Measurements from ENCODE around the gene DYSF.

The DYSF gene

DNA sequence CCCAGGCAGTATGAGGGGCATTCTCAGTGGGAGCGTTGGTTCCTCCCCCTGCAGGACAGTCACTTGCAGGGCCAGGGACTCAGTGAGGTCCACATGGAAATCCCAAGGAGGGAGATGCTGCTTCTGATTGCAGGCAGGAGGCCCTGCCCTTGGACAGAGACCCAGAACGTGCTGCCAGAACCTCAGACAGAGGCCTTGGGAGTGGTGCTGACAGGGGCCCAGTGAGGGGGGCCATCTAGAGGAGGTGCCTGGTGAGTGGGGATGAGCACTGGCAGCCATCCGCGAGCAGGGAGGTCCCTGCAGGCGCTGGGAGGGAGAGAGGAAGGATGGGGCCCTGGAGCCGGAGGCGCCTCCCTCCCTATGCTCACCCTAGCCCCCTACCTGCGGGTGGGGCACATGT lies 133.1 kb downstream of the DYSF start:
- Histone ChIP-seq H3K4me3 (ENCODE audit: control insufficient read depth in 1 of 7, extremely low read depth in 1 of 7, insufficient read depth in 4 of 7, low read depth in 2 of 7, low read length in 6 of 7) (no peak overlapping the region), H3K27me3 (replicated peaks in 2 of 5; ENCODE audit: control insufficient read depth in 4 of 5, insufficient read depth in 5 of 5, low read length in 4 of 5) (peaks cover 0 to 4% (median 0%) of the 10 kb centered on the region in 5 experiments), H3K27ac (ENCODE audit: insufficient read depth in 1 of 2, low read depth in 1 of 2, low read length in 2 of 2, poor library complexity in 1 of 2, severe bottlenecking in 2 of 2) (no peak overlapping the region), H3K36me3 (ENCODE audit: control insufficient read depth in 4 of 4, insufficient read depth in 4 of 4, low read length in 3 of 4) (no peaks in the 10 kb centered on the region), H3K9me3 (ENCODE audit: control extremely low read depth in 1 of 5, control insufficient read depth in 4 of 5, insufficient read depth in 2 of 5, low read depth in 1 of 5, low read length in 4 of 5) (no peaks in the 10 kb centered on the region), H3K4me1 (ENCODE audit: control extremely low read depth in 1 of 4, control insufficient read depth in 4 of 4, insufficient read depth in 4 of 4, low read length in 3 of 4) (no peaks in the 10 kb centered on the region)
- 94% methylated on average over 2 of the region's 8 CpGs for WGBS (ENCODE audit: insufficient coverage)
- ChIA-PET POLR2A (no interaction called here), CTCF (no interaction called here)
- DNase-seq: no peak

DNA sequence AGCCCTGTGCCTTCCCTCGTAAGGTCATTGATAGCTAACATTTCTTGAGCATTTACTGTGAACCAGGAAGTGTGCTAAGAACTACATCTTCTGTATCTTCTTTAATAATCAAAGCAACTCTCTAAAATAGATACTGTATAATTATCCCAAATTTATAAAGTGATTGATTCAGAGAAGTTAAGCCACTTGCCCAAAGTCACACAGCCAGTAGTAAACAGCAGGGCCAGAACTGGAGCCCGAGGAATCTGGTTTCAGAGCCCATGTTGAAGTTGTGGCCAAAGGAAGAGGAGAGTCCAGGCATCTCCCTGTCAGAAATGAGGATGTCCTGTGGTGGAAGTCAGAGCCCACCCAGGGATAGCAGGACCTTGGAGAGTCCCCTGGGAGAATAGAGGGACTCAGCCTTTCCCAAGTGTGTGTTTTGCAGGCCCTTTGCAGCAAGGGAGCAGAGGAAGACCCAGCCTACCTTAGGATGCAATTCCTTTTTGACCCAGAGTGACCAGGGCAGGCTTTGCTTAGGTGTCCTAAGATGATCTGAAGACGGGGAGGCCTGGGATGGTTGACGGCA lies 134.2 kb downstream of the DYSF start:
- no peak for DNase-seq
- Histone ChIP-seq H3K27me3 (replicated peaks in 2 of 5; ENCODE audit: control insufficient read depth in 4 of 5, insufficient read depth in 5 of 5, low read length in 4 of 5) (peaks cover 0 to 6% (median 0%) of the 10 kb centered on the region in 5 experiments), H3K36me3 (ENCODE audit: control insufficient read depth in 4 of 4, insufficient read depth in 4 of 4, low read length in 3 of 4) (no peaks in the 10 kb centered on the region), H3K4me3 (ENCODE audit: control insufficient read depth in 1 of 7, extremely low read depth in 1 of 7, insufficient read depth in 4 of 7, low read depth in 2 of 7, low read length in 6 of 7) (no peak overlapping the region), H3K9me3 (ENCODE audit: control extremely low read depth in 1 of 5, control insufficient read depth in 4 of 5, insufficient read depth in 2 of 5, low read depth in 1 of 5, low read length in 4 of 5) (no peaks in the 10 kb centered on the region), H3K4me1 (ENCODE audit: control extremely low read depth in 1 of 4, control insufficient read depth in 4 of 4, insufficient read depth in 4 of 4, low read length in 3 of 4) (no peaks in the 10 kb centered on the region), H3K27ac (ENCODE audit: insufficient read depth in 1 of 2, low read depth in 1 of 2, low read length in 2 of 2, poor library complexity in 1 of 2, severe bottlenecking in 2 of 2) (no peak overlapping the region)
- POLR2A ChIA-PET: no interaction called here
- CTCF ChIA-PET: no interaction called here
- whole genome bisulfite sequencing (ENCODE audit: insufficient coverage): 95% methylated on average over 3 of the region's 4 CpGs

DNA sequence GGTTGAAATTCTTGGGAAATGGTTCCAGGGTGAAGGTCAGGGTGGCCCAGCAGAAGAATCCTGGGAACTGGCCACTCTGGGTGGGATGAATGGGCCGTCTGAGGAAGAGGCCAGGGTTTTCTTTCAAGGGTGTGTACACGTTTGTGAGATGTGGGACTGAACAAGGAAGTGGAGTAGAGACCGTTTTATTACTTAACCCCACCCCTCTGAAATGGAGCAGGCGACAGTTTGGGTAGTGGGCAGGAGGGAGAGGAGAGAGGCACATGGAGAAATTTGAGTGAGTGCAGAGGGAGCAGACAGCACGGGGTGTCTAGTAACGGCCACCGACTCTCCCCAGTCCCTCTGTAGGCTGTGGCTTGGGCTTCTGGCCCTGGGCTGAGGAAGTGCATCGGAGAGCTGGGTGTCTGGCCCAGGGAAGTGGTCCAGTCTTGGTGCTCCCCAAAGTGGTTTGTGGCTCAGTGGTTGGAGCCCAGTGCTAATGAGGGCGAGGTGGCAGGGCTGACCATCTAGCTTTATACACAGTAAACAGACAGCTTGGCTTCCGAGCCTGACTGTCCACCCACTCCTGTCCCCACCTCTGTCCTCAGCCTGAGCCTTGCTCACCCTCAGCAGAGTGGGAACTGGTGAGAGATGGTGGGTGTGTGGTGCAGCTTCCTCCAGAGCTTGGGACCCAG lies 135.3 kb downstream of the DYSF start:
- 67% methylated on average over 3 of the region's 10 CpGs for WGBS (ENCODE audit: insufficient coverage)
- POLR2A ChIA-PET: no interaction called here
- DNase-seq: no peak

DNA sequence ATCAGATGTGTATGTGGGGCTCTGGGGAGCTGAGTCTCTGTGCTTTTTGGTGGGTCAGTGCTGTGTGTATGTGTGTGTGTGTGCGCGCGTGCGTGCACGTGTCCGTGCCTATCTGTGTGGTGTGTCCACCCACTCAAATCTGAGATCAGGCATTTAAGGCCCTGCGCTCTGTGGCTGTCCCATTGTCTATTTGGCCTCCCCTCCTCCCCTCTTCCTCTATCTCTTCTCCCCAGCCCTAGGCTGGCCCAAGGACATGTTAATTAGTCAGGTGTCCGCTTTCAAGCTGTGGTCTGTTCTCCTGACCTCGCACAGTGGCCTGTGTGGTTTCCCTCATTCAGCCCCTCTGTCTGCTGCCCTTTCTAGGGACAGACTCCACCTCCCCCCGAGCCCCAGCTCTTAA lies 136.4 kb downstream of the DYSF start:
- ChIA-PET CTCF (no interaction called here), POLR2A (no interaction called here)
- no peak overlapping the region for H3K27ac ChIP-seq (ENCODE audit: insufficient read depth in 1 of 2, low read depth in 1 of 2, low read length in 2 of 2, poor library complexity in 1 of 2, severe bottlenecking in 2 of 2)
- H3K4me1 ChIP-seq (ENCODE audit: control extremely low read depth in 1 of 4, control insufficient read depth in 4 of 4, insufficient read depth in 4 of 4, low read length in 3 of 4): no peaks in the 10 kb centered on the region
- peaks cover 0 to 6% (median 0%) of the 10 kb centered on the region in 5 experiments for H3K27me3 ChIP-seq (replicated peaks in 2 of 5; ENCODE audit: control insufficient read depth in 4 of 5, insufficient read depth in 5 of 5, low read length in 4 of 5)
- H3K4me3 ChIP-seq (ENCODE audit: control insufficient read depth in 1 of 7, extremely low read depth in 1 of 7, insufficient read depth in 4 of 7, low read depth in 2 of 7, low read length in 6 of 7): no peak overlapping the region
- WGBS (ENCODE audit: insufficient coverage): 96% methylated on average over 3 of the region's 10 CpGs
- no peaks in the 10 kb centered on the region for H3K9me3 ChIP-seq (ENCODE audit: control extremely low read depth in 1 of 5, control insufficient read depth in 4 of 5, insufficient read depth in 2 of 5, low read depth in 1 of 5, low read length in 4 of 5)
- no peaks in the 10 kb centered on the region for H3K36me3 ChIP-seq (ENCODE audit: control insufficient read depth in 4 of 4, insufficient read depth in 4 of 4, low read length in 3 of 4)
- DNase-seq: no peak

More for the DNA sequence above, 135.3 kb downstream of the DYSF start:
- Histone ChIP-seq H3K4me3 (ENCODE audit: control insufficient read depth in 1 of 7, extremely low read depth in 1 of 7, insufficient read depth in 4 of 7, low read depth in 2 of 7, low read length in 6 of 7) (no peak overlapping the region), H3K4me1 (ENCODE audit: control extremely low read depth in 1 of 4, control insufficient read depth in 4 of 4, insufficient read depth in 4 of 4, low read length in 3 of 4) (no peaks in the 10 kb centered on the region), H3K27ac (ENCODE audit: insufficient read depth in 1 of 2, low read depth in 1 of 2, low read length in 2 of 2, poor library complexity in 1 of 2, severe bottlenecking in 2 of 2) (no peak overlapping the region), H3K9me3 (ENCODE audit: control extremely low read depth in 1 of 5, control insufficient read depth in 4 of 5, insufficient read depth in 2 of 5, low read depth in 1 of 5, low read length in 4 of 5) (no peaks in the 10 kb centered on the region), H3K36me3 (ENCODE audit: control insufficient read depth in 4 of 4, insufficient read depth in 4 of 4, low read length in 3 of 4) (no peaks in the 10 kb centered on the region), H3K27me3 (replicated peaks in 2 of 5; ENCODE audit: control insufficient read depth in 4 of 5, insufficient read depth in 5 of 5, low read length in 4 of 5) (peaks cover 0 to 6% (median 0%) of the 10 kb centered on the region in 5 experiments)
- CTCF ChIA-PET: no interaction called here

DNA sequence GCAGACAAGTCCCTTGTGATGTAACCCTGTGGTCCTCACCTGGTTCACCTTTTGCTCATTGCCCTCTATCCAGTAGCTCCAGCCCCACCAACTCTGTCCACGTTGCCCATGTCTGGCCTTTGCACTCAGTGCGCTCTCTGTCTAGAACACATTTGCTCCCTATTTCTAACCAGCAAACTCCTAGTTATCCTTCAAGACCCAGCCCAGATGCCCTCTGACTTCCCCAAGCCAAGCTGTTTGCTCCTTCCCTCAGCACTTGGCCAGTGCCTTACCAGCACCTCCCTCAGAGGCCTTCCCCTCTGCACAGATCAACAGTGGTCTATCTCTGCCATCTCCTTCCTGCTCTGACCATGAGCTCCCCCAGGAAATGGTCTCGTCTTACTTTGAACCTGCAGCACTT lies 137.7 kb downstream of the DYSF start:
- WGBS (ENCODE audit: insufficient coverage): 88% methylated on average over 3 of the region's 3 CpGs
- Histone ChIP-seq H3K36me3 (ENCODE audit: control insufficient read depth in 4 of 4, insufficient read depth in 4 of 4, low read length in 3 of 4) (no peaks in the 10 kb centered on the region), H3K27ac (ENCODE audit: insufficient read depth in 1 of 2, low read depth in 1 of 2, low read length in 2 of 2, poor library complexity in 1 of 2, severe bottlenecking in 2 of 2) (no peak overlapping the region), H3K4me3 (ENCODE audit: control insufficient read depth in 1 of 7, extremely low read depth in 1 of 7, insufficient read depth in 4 of 7, low read depth in 2 of 7, low read length in 6 of 7) (no peak overlapping the region), H3K27me3 (replicated peaks in 2 of 5; ENCODE audit: control insufficient read depth in 4 of 5, insufficient read depth in 5 of 5, low read length in 4 of 5) (peaks cover 0 to 6% (median 0%) of the 10 kb centered on the region in 5 experiments), H3K4me1 (ENCODE audit: control extremely low read depth in 1 of 4, control insufficient read depth in 4 of 4, insufficient read depth in 4 of 4, low read length in 3 of 4) (no peaks in the 10 kb centered on the region), H3K9me3 (ENCODE audit: control extremely low read depth in 1 of 5, control insufficient read depth in 4 of 5, insufficient read depth in 2 of 5, low read depth in 1 of 5, low read length in 4 of 5) (no peaks in the 10 kb centered on the region)
- POLR2A ChIA-PET: no interaction called here
- no peak for DNase-seq
- CTCF ChIA-PET: no interaction called here

GRCh38 chr2:71592181-71592711 lies 138.9 kb downstream of the DYSF start:
- ChIA-PET POLR2A (no interaction called here), CTCF (no interaction called here)
- peaks cover 0 to 6% (median 0%) of the 10 kb centered on the region in 5 experiments for H3K27me3 ChIP-seq (replicated peaks in 2 of 5; ENCODE audit: control insufficient read depth in 4 of 5, insufficient read depth in 5 of 5, low read length in 4 of 5)
- H3K27ac ChIP-seq (ENCODE audit: insufficient read depth in 1 of 2, low read depth in 1 of 2, low read length in 2 of 2, poor library complexity in 1 of 2, severe bottlenecking in 2 of 2): no peak overlapping the region
- WGBS (ENCODE audit: insufficient coverage): 87% methylated on average over 11 of the region's 12 CpGs
- H3K9me3 ChIP-seq (ENCODE audit: control extremely low read depth in 1 of 5, control insufficient read depth in 4 of 5, insufficient read depth in 2 of 5, low read depth in 1 of 5, low read length in 4 of 5): no peaks in the 10 kb centered on the region
- H3K4me3 ChIP-seq (ENCODE audit: control insufficient read depth in 1 of 7, extremely low read depth in 1 of 7, insufficient read depth in 4 of 7, low read depth in 2 of 7, low read length in 6 of 7): no peak overlapping the region
- no peaks in the 10 kb centered on the region for H3K36me3 ChIP-seq (ENCODE audit: control insufficient read depth in 4 of 4, insufficient read depth in 4 of 4, low read length in 3 of 4)
- H3K4me1 ChIP-seq (ENCODE audit: control extremely low read depth in 1 of 4, control insufficient read depth in 4 of 4, insufficient read depth in 4 of 4, low read length in 3 of 4): no peaks in the 10 kb centered on the region
- DNase-seq: no peak

DNA sequence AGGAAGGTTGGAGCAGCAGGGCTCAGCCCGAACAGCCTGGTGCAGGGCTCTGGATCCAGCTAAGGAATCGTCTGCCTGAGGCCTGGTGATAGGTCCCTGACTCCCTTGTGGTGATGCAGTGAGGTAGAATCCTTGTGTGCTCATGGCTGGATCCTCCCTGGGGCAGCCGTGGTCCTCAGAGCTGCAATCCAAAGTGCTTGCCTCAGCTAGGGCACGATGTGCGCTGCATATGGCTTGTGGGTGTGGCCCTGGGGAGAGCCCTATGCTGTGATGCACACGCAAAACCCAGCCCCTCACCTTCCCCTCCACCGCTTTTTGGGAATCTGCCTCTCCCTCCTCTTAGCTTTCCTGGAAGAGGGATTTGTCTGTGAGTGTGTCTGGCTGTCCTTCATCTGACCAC lies 142.2 kb downstream of the DYSF start:
- no peak overlapping the region for H3K27ac ChIP-seq (ENCODE audit: insufficient read depth in 1 of 2, low read depth in 1 of 2, low read length in 2 of 2, poor library complexity in 1 of 2, severe bottlenecking in 2 of 2)
- ChIA-PET POLR2A (no interaction called here), CTCF (interaction anchor here (1.7 kb wide), 1 partner anchor 9 kb away, joined by 4 read pairs; no protein-coding TSS in a partner anchor)
- peaks cover 0 to 2% (median 0%) of the 10 kb centered on the region in 5 experiments for H3K27me3 ChIP-seq (replicated peaks in 2 of 5; ENCODE audit: control insufficient read depth in 4 of 5, insufficient read depth in 5 of 5, low read length in 4 of 5)
- H3K36me3 ChIP-seq (ENCODE audit: control insufficient read depth in 4 of 4, insufficient read depth in 4 of 4, low read length in 3 of 4): no peaks in the 10 kb centered on the region
- WGBS (ENCODE audit: insufficient coverage): no CpG with 5 or more reads among the region's 7 CpGs
- no peak for DNase-seq
- no peak overlapping the region for H3K4me3 ChIP-seq (ENCODE audit: control insufficient read depth in 1 of 7, extremely low read depth in 1 of 7, insufficient read depth in 4 of 7, low read depth in 2 of 7, low read length in 6 of 7)
- H3K4me1 ChIP-seq (ENCODE audit: control extremely low read depth in 1 of 4, control insufficient read depth in 4 of 4, insufficient read depth in 4 of 4, low read length in 3 of 4): no peaks in the 10 kb centered on the region
- H3K9me3 ChIP-seq (ENCODE audit: control extremely low read depth in 1 of 5, control insufficient read depth in 4 of 5, insufficient read depth in 2 of 5, low read depth in 1 of 5, low read length in 4 of 5): no peaks in the 10 kb centered on the region

All from common myeloid progenitor, CD34-positive (primary cell).